Stimulated activated CD8-positive, alpha-beta memory T cell treated with anti-CD3 and anti-CD28 coated beads, Interleukin-12 subunit alpha, Interleukin-12 subunit beta, amount 100 ng/mL, for 4 hours (primary cell): ENCODE results near the gene GPR157.
"Not testable (repeated sequence)": the region's sequence is repeated elsewhere in the genome, so short reads cannot be mapped to it uniquely, and the experiment has no call there.

Experiments
- DNase-seq: peaks from one replicate; pipeline ENCODE4 v3.0.0-alpha.2; 2020; ENCODE audit warnings: low read depth

The GPR157 gene

GRCh38 chr1:9145714-9146113 lies 16.8 kb upstream of the GPR157 start:
- no peak for DNase-seq

DNA sequence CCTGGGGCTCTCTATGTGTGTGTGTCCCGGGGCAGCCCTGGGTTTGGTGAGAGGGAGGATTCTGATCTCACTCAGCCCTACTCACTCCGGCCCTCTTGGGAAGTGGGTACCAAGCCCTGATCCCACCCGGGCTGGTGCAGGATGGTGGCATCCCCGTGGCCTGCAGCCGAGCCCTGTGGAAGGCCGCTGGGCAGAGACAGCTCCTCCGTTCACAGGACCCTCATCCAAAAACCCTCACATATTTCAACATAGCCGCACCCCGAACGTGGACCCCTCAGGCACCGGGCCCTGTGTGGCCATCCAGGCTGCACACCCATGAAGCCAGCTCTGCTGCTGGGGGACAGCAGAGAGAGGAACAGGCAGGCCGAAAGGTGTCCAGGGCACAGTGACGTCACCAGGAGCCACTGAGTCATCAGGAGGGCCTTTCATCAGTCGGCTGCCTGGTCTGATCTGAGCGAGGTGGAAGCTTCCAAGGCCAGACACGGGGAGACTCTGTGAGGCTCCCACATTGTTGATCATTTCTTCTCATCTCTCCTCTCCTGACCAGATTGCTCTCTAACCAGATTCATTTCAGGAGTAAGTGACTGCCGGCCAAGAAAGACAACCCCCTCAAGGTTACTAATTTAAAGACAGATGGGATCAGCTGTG lies 16.2 kb upstream of the GPR157 start:
- DNase-seq: no peak

DNA sequence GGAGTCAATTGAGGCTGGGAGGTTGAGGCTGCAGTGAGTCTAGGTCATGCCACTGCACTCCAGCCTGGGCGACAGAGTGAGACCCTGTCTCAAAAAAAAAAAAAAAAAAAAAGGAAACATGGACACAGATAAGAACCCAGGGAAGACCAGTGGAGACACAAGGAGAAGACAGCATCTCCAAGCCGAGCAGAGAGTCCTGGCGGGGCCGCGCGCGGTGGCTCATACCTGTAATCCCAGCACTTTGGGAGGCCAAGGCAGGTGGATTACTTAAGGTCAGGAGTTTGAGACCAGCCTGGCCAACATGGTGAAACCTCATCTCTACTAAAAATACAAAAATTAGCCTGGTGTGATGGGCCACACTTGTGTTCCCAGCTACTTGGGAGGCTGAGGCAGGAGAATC lies 15.6 kb upstream of the GPR157 start:
- not testable (repeated sequence) for DNase-seq

DNA sequence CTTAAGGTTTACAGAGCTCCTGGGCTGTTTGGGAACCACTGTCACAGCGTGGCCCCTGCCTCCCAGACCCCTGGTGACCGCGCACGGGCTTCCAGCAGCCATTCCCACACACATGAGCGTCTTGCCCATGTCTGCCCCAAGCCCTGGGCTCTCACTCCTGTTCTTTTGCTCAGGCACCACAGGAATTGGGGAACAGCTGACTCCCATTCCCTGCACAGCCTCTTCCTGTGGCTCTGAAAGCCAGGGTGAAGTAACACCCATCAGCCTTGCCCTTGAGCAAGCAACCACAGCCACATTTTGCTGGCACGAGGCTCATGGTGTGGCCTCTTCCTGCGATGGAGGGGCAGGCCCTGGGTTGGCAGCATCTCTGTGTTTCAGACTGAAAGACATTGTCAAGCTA lies 14.3 kb upstream of the GPR157 start:
- DNase-seq: no peak

GRCh38 chr1:9139930-9140329 lies 11.0 kb upstream of the GPR157 start:
- DNase-seq: no peak

GRCh38 chr1:9136932-9137331 lies 8.0 kb upstream of the GPR157 start:
- DNase-seq: no peak

- DNase-seq: no peak
Measured at GRCh38 chr1:9135073-9135836, 6.4 kb upstream of the GPR157 start.

GRCh38 chr1:9133870-9134585 lies 5.1 kb upstream of the GPR157 start:
- no peak for DNase-seq

DNA sequence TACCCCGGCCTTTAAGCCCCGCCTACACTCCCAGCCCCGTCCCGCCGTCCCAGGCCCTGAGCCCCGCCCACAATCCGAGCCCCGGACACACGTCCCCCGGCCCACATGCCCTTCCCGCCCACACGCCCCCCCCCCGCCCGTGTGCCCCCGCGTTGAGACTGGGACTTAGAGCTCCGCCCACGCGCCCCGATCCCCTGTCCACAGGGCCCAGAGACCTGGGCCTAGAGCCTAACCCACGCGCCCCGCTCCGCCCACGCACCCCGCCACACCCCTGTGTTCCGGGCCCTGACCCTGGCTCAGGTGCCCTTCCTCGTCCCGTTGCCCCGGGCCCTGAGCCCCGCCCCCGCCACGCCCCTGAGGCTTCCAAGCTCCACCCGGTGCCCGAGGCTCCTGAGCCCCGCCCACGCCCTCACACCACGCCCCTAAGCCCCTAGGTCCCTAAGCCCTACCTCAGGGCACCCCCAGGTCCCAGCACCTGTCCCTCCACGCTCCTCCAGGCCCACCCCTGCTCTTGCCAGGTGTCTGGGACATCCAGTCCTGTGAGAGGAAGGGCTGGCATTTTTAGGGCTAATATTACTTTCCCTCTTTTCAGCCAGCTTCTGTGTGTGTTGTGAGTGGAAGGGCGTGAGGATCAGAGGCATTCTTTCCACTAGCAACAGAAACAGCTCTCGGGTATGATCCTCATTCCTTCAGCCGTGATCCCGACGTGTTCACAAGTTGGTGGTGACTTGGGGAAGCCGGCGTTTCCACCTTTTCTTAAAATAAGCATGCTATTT lies 552 bp upstream of the GPR157 start:
- DNase-seq: peak; percentile 79

- no peak for DNase-seq
Measured at GRCh38 chr1:9128166-9128519, 759 bp downstream of the GPR157 start.

DNA sequence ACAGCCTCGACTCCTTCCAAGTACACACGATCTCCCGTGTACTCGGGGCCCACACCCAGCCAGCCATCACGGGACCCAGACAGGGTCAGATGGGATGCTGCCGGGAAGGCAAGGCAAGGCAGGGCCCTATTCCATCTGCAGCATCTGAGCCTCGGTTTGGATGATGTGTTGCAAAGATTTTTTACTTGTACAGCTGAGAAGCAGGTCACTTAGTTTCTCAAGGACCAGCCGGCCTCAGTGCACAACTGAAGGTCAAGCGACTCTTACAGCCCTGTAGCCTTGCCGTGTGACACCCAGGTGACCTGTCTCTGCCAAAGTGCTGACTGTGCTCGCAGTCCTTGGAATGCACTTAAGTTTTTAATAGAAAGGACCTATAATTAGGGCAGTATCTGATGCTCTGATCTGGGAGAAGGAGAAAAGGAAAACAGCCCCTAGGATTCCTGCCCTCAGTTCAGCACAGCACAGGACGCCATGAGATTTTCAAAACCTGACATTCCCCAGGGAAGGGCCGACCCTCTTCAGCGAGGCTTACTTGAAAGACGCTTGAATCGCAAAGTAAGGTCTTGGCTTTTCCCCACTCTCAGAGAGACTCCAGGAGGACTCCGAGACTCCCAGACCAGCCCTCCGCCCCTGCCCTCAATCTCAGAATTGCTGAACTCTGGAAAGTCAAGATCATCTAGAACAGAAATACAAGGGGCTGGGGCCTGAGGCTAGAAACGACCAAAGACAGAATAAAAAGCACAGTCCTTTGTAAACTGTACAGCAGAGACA lies 1.3 kb downstream of the GPR157 start:
- no peak for DNase-seq

DNA sequence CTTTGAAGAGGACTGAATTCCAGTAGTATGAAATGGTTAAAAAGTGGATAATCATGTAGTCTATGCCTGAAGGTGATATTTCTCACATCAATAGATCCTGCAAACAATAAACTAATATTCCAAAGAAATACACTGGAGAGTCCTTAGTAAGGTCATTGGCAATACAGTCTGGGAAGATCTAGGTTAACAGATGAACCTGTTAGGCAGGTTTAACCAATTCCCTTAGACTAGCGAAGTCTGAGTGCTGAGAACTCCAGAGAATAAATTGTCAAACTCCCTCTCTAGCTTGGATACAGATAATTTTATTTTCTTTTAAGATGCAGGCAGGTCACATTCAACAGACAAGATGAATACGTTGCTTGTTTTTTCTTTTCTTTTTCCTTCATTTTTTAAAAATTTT lies 2.4 kb downstream of the GPR157 start:
- no peak for DNase-seq

DNA sequence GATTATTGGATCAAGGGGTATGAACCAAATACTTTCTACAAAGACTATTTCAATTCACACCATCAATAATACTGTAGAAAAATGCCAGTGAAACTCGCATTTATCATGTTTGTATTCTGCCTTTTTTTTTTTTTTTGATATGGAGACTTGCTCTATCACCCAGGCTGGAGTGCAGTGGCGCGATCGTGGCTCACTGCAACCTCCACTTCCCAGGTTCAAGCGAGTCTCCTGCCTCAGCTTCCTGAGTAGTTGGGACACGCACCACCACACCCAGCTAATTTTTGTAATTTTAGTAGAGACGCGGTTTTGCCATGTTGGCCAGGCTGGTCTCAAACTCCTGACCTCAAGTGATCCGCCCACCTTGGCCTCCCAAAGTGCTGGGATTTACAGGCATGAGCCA lies 3.1 kb downstream of the GPR157 start:
- DNase-seq: not testable (repeated sequence)

DNA sequence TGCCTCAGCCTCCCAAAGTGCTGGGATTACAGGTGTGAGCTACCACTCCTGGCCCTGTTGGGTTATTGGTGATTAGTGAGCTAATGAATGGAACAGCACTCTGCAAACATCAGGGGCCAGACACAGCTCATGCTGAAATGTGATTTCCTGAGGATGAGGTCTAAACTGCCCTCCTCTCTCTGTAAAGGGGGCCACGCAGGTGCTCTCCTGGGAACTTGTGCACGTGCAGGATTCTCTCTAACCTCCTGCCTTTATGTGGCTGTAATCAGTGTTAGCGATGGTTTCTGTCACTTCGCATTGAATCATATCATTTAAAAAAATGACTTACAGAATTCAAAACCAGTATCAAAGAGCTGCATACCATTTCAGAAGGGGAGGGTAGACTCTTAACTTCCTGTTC lies 3.6 kb downstream of the GPR157 start:
- no peak for DNase-seq

GRCh38 chr1:9124389-9124788 lies 4.5 kb downstream of the GPR157 start:
- not testable (repeated sequence) for DNase-seq

GRCh38 chr1:9123665-9124064 lies 5.2 kb downstream of the GPR157 start:
- DNase-seq: not testable (repeated sequence)

DNA sequence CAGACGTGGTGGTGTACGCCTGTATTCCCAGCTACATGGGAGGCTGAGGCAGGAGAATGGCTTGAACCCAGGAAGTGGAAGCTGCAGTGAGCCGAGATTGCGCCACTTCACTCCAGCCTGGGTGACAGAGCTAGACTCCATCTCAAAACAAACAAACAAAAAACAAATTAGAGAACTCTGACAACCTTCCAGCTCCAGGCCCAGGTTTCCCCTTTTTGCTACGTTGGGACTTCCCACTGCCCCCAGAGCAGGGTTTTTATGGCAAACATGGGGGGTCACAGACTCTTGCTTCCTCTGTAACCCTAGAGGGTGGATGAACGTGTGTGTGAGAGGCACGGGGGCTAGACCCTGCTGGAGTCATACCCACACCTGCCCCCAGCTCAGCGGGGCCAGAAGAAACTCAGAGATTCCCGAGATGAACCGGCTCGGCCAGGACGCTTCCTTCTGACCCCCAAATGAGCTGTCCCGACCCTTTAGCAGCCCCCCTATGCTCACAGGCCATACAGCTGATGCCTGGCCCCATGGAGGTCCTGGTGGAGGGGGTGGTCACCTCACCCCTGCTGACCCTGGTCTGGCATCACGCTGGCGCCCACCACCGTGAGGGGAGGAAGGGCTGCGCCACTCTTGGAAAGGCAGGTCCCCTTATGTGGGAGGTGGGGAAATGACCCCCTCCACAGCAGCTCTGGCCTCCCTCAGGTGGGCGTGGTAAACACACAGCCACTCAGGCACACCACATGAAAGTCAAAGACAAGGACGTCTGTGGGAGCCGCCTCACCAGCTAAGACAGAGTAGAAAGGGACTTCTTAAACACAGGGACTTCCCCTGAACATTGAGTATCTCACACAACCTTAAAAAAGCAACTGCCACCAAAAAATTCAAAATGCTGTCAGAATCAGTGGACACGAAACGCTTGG lies 7.1 kb downstream of the GPR157 start:
- no peak for DNase-seq

DNA sequence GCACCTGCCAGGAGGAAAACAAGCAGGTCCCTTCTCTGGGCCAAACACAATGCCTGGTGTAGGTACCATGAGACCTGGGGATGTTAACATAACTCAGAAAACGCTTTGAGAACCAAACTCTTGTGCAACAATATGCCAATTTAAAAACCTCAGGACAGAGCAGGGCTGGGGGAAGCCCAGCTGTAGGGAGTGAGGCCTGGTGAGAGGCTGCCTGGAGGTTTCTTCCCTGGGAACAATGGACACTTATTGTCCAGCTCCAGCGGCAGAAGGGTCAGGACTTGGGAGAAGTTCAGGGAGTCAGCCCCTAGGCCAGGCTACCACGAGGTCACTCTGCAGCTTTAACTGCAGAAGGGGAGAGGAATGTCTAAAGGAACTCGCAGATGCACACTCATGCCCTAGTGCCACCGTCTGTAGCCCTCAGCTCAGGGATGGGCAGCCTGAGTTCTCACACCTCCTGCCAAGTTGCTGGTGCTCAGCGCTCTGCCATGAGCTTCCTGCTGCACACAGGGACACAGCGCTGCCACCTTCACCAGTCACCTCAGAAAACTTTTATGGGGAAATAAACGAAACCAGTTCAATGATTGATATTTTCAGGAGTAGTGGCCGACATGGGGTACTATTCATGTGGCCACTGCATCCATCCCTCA lies 8.5 kb downstream of the GPR157 start:
- no peak for DNase-seq

DNA sequence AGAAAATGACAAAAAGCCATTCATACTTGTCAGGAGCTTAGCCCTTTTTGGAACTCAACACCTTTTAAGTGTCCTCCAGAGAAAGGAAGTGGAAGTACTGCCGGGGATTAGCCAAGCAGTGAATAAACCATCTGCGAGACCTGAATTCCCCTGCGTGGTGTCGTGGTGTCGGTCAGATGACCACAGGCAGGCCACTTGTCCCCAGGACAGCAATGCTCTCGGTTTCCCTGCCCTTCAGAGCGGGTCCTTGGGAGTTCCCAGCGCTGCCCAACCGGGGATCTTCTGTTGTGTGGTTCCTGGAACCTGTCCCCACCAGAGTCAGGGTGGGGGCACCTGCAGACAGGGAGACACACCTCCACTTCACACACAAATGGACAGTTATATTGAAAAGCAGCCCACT lies 9.2 kb downstream of the GPR157 start:
- DNase-seq: no peak

- no peak for DNase-seq
Measured at GRCh38 chr1:9118186-9118585, 10.7 kb downstream of the GPR157 start.
